Activated naive CD8-positive, alpha-beta T cell treated with anti-CD3 and anti-CD28 coated beads, Interleukin-2, amount 50 U/mL, for 24 hours (primary cell): ENCODE data around the gene C5orf58.
A peak's percentile ranks its signal among the peaks of the same experiment; 100 is the strongest.

Experiments
- ATAC-seq: fragments of 150-1000 bp; cut with Tn5 transposase; one replicate; pipeline ENCODE4 v1.10.0; 2021
- DNase-seq: peaks from one replicate; pipeline ENCODE4 v3.0.0; 2021
- H3K27ac Mint-ChIP-seq: one replicate; pipeline ENCODE4 v1.8.0; 2021; ENCODE audit warnings: mild to moderate bottlenecking, mixed read lengths
- H3K27me3 Mint-ChIP-seq: one replicate; pipeline ENCODE4 v1.8.0; 2021; ENCODE audit warnings: mixed read lengths
- H3K36me3 Mint-ChIP-seq: one replicate; pipeline ENCODE4 v1.8.0; 2021; ENCODE audit warnings: low read depth, mixed read lengths
- H3K4me1 Mint-ChIP-seq: one replicate; pipeline ENCODE4 v1.8.0; 2021; ENCODE audit warnings: mixed read lengths
- H3K4me3 Mint-ChIP-seq: one replicate; pipeline ENCODE4 v1.8.0; 2021; ENCODE audit warnings: mild to moderate bottlenecking, moderate library complexity, mixed read lengths
- H3K9me3 Mint-ChIP-seq: one replicate; pipeline ENCODE4 v1.8.0; 2021; ENCODE audit warnings: mixed read lengths

Gene C5orf58

DNA sequence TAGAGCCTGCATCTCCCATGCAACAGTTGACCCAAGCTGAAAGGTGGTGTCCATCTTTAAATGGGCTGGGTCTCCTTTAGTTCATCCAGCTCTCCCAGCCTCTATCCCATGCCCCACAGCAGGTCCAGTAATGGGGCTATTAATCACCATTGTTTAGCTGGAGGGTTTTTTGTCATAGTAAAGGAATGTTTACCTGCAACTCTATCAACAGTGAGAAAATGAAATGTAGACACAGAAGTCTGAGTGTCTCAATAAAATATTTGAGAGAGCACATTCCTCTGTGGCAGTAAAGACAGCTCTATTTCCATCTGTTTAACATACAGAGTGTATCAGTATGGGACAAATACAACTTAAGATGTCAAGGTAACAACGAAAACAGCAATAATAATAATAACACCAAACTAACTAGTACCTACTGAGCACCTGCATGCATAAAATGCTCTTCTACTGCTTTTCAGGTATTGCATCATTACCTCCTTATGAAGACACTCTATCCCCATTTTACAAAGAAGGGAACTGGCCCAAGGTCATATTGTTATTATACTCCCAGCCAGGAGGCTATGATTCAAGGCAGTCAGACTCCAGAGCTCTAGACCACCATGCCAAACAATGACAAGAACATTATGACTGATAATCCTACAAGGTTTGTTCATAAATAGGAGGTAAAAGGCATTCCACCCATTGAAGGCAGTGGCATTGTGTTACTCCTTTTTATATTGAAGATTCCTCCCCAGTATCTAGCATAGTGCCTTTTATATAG lies 21.0 kb upstream of the C5orf58 start:
- DNase-seq: no peak
- peaks cover 14% of the 10 kb centered on the region for H3K27me3 Mint-ChIP-seq

GRCh38 chr5:170216257-170216864 lies 16.4 kb upstream of the C5orf58 start:
- H3K36me3 Mint-ChIP-seq: no peaks in the 10 kb centered on the region
- peaks cover 2% of the 10 kb centered on the region for H3K27me3 Mint-ChIP-seq
- H3K4me1 Mint-ChIP-seq: no peaks in the 10 kb centered on the region
- DNase-seq (no peak), ATAC-seq (no peak)
- H3K4me3 Mint-ChIP-seq: no peak overlapping the region
- H3K27ac Mint-ChIP-seq: no peak overlapping the region
- no peaks in the 10 kb centered on the region for H3K9me3 Mint-ChIP-seq

More for the DNA sequence above, 21.0 kb upstream of the C5orf58 start:
- Mint-ChIP-seq H3K27ac (no peak overlapping the region), H3K36me3 (no peaks in the 10 kb centered on the region), H3K4me3 (no peak overlapping the region), H3K9me3 (peaks cover 6% of the 10 kb centered on the region), H3K4me1 (no peaks in the 10 kb centered on the region)
- no peak for ATAC-seq

DNA sequence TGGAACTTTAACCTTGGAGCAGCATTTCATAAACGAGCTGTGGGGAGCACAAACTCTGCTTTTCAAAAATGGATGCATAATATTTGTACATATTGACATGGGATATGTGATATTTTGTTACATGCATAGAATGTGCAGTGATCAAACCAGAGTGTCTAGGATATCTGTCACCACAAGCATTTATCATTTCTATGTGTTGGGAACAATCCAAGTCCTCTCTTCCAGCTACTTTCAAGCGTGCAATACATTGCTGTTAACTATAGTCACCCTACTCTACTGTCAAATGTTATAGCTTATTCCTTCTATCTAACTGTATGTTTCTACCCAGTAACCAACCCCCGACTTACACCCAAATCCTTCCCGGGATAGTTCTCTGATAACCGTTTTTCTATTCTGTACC lies 15.0 kb upstream of the C5orf58 start:
- DNase-seq (no peak), ATAC-seq (no peak)
- no peaks in the 10 kb centered on the region for H3K4me1 Mint-ChIP-seq
- no peaks in the 10 kb centered on the region for H3K36me3 Mint-ChIP-seq
- H3K4me3 Mint-ChIP-seq: no peak overlapping the region
- no peaks in the 10 kb centered on the region for H3K9me3 Mint-ChIP-seq
- peaks cover 2% of the 10 kb centered on the region for H3K27me3 Mint-ChIP-seq
- H3K27ac Mint-ChIP-seq: no peak overlapping the region

DNA sequence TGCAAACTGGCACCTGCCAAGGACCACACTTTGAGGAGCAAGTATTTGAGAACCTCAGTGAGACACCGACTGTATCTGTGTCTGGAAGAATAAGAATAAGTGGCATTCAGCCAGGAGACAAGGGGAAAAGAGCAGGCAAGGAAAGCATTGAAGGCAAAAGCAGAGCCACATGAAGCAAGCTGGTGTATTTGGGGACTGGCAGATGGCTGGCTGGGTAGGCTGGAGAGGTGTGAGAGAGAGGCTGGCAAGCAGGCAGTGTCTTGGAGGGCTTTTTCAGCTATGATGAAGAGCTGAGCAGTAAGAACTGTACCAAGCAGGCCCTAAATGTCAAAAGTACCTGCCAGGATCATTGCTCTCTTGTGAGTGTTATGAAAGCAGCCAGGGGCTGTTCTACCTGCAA lies 14.1 kb upstream of the C5orf58 start:
- Mint-ChIP-seq H3K27me3 (peaks cover 2% of the 10 kb centered on the region), H3K4me3 (no peak overlapping the region), H3K27ac (no peak overlapping the region), H3K36me3 (no peaks in the 10 kb centered on the region), H3K4me1 (no peaks in the 10 kb centered on the region), H3K9me3 (no peaks in the 10 kb centered on the region)
- ATAC-seq: no peak
- DNase-seq: no peak

GRCh38 chr5:170219615-170220014 lies 13.2 kb upstream of the C5orf58 start:
- no peaks in the 10 kb centered on the region for H3K27me3 Mint-ChIP-seq
- H3K27ac Mint-ChIP-seq: no peak overlapping the region
- H3K4me3 Mint-ChIP-seq: no peak overlapping the region
- H3K9me3 Mint-ChIP-seq: no peaks in the 10 kb centered on the region
- ATAC-seq: no peak
- no peaks in the 10 kb centered on the region for H3K4me1 Mint-ChIP-seq
- no peak for DNase-seq
- no peaks in the 10 kb centered on the region for H3K36me3 Mint-ChIP-seq

DNA sequence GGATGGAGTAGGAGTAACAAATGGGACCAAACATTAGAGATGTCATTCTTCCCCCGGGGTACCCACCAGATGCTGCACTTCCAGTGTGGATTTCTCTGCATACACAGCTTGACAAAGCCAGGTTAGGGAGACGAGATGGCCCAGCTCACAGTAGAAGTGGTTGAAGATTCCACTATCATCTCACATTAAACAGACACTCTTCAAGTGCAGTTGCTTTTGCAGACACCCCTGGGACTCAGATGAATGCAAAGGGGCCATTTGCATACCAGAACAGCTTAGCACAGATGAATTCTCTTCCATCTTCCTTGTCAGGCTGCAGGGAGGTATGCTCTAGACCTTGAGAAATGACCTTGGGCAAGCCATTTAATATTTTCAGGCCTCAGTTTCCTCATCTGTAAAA lies 12.6 kb upstream of the C5orf58 start:
- Mint-ChIP-seq H3K4me3 (no peak overlapping the region), H3K27ac (no peak overlapping the region), H3K36me3 (no peaks in the 10 kb centered on the region), H3K9me3 (no peaks in the 10 kb centered on the region), H3K4me1 (no peaks in the 10 kb centered on the region), H3K27me3 (no peaks in the 10 kb centered on the region)
- ATAC-seq (no peak), DNase-seq (no peak)

- H3K9me3 Mint-ChIP-seq: no peaks in the 10 kb centered on the region
- DNase-seq (no peak), ATAC-seq (no peak)
- no peaks in the 10 kb centered on the region for H3K36me3 Mint-ChIP-seq
- no peak overlapping the region for H3K4me3 Mint-ChIP-seq
- H3K27me3 Mint-ChIP-seq: no peaks in the 10 kb centered on the region
- H3K27ac Mint-ChIP-seq: no peak overlapping the region
- peaks cover 4% of the 10 kb centered on the region for H3K4me1 Mint-ChIP-seq
These were observed 11.5 kb upstream of the C5orf58 start for GRCh38 chr5:170221327-170221741.

DNA sequence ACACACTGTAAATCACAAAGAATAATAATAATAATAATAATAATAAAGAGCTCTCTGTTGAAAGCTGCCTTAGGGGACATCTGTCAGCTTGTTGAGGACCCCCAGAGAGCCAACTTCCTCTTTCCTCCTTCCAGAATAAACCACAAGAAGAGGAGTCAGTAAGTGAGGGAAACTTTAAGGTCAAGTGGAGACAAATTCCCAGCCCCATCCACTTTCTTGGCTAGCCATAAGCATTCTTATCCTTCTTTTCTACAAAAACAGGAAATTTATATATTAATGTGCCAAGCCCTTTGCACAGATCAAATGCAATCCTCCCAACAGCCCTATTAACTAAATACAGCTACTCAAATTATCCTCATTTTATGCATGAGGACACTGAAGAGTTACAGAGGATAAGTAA lies 9.4 kb upstream of the C5orf58 start:
- no peaks in the 10 kb centered on the region for H3K9me3 Mint-ChIP-seq
- no peaks in the 10 kb centered on the region for H3K27me3 Mint-ChIP-seq
- ATAC-seq (no peak), DNase-seq (no peak)
- peaks cover 4% of the 10 kb centered on the region for H3K4me1 Mint-ChIP-seq
- H3K4me3 Mint-ChIP-seq: no peak overlapping the region
- H3K36me3 Mint-ChIP-seq: no peaks in the 10 kb centered on the region
- no peak overlapping the region for H3K27ac Mint-ChIP-seq

- Mint-ChIP-seq H3K9me3 (no peaks in the 10 kb centered on the region), H3K36me3 (no peaks in the 10 kb centered on the region), H3K4me3 (no peak overlapping the region), H3K4me1 (peaks cover 4% of the 10 kb centered on the region), H3K27ac (no peak overlapping the region), H3K27me3 (no peaks in the 10 kb centered on the region)
- ATAC-seq (no peak), DNase-seq (no peak)
These were observed 8.9 kb upstream of the C5orf58 start for GRCh38 chr5:170223906-170224305.

DNA sequence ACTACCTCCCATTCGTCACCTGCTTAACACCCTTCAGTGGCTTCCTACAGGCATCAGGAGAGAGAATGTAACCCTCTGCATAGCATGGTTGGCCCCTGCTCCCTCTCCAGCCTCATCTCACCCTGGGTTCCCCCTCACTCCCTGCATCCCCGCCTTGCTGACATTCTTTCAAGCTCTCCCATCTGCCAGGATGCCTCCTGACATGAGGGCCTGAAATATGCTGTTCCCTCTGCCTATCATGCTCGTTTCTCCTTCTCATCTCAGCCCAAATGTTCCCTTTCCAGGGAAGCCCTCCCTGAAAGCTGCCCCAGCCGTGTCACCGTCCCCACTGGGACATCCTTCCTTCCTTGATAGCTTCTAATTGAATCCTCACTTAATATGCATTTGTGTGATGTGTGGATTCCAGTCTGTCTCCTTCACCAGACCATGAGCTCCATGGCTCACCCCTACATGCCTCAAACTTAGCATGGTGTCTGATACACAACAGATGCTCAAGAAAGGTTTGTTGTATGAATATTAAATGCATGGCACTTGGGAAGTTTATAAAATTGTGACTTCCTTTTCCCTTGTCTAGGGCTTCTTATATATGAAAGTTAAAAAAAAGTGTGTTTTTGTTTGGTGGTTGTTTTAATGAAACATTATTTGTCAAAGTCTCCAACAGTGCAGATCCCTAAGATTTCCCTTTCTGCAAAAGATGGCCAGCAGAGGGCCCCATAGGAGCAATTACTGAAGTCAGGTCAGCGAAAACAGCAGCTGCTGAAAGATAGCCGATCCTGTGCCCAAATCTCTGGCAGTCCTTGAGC lies 7.3 kb upstream of the C5orf58 start:
- peak; percentile 80 for DNase-seq
- ATAC-seq: peak; percentile 49
- H3K4me1 Mint-ChIP-seq: peaks cover 4% of the 10 kb centered on the region
- H3K36me3 Mint-ChIP-seq: no peaks in the 10 kb centered on the region
- no peaks in the 10 kb centered on the region for H3K9me3 Mint-ChIP-seq
- H3K4me3 Mint-ChIP-seq: no peak overlapping the region
- H3K27ac Mint-ChIP-seq: no peak overlapping the region
- H3K27me3 Mint-ChIP-seq: no peaks in the 10 kb centered on the region

DNA sequence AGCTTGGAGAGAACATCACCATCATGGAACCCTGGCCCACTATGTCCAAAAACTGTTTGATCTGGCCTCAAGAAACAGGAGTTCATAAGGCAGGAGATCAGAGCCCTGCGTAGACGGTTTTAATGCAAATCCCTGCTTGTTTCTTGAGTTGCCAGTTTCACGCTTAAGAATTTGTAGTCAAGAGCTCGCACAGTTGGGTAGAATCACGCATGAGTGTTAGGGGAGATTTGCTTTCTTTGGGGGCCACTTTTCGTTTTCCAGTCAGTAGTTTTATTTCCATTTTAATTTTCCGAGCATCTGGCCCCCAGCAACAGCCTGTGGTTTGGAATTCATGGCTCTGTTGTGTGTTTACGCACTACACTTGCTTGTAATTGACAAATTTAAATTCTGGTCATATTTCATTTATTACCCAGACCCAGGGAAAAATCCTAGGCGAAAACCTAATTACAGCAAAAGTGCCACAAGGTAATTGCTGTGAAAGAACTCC lies 6.6 kb upstream of the C5orf58 start:
- H3K4me3 Mint-ChIP-seq: no peak overlapping the region
- H3K9me3 Mint-ChIP-seq: no peaks in the 10 kb centered on the region
- H3K27me3 Mint-ChIP-seq: no peaks in the 10 kb centered on the region
- H3K36me3 Mint-ChIP-seq: no peaks in the 10 kb centered on the region
- H3K27ac Mint-ChIP-seq: no peak overlapping the region
- ATAC-seq (no peak), DNase-seq (no peak)
- H3K4me1 Mint-ChIP-seq: peaks cover 4% of the 10 kb centered on the region

DNA sequence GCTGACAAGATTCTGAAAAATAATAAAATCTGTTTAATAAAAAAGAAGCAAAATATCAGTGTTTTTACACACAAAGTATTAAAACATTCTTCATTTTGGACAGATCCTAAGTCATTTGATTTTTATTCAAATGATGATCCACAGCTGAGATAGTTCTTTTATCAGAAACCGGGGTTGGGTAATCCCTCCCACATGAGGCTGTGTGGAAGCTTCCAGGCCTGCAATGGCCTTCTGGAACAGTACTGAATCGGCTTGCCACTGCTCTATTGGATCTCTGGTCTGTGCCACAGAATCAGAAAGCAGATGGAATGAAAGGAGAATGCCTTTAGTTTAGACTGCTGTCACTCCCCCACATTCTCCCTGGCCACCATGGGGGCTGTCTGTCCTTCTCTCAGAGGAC lies 6.1 kb upstream of the C5orf58 start:
- no peaks in the 10 kb centered on the region for H3K36me3 Mint-ChIP-seq
- H3K9me3 Mint-ChIP-seq: no peaks in the 10 kb centered on the region
- ATAC-seq (no peak), DNase-seq (no peak)
- H3K27ac Mint-ChIP-seq: no peak overlapping the region
- peaks cover 4% of the 10 kb centered on the region for H3K4me1 Mint-ChIP-seq
- no peaks in the 10 kb centered on the region for H3K27me3 Mint-ChIP-seq
- no peak overlapping the region for H3K4me3 Mint-ChIP-seq

- DNase-seq (no peak), ATAC-seq (no peak)
- Mint-ChIP-seq H3K36me3 (no peaks in the 10 kb centered on the region), H3K9me3 (no peaks in the 10 kb centered on the region), H3K27me3 (no peaks in the 10 kb centered on the region), H3K4me1 (peaks cover 4% of the 10 kb centered on the region), H3K27ac (no peak overlapping the region), H3K4me3 (no peak overlapping the region)
These were observed 3.9 kb upstream of the C5orf58 start for GRCh38 chr5:170228762-170229435.

DNA sequence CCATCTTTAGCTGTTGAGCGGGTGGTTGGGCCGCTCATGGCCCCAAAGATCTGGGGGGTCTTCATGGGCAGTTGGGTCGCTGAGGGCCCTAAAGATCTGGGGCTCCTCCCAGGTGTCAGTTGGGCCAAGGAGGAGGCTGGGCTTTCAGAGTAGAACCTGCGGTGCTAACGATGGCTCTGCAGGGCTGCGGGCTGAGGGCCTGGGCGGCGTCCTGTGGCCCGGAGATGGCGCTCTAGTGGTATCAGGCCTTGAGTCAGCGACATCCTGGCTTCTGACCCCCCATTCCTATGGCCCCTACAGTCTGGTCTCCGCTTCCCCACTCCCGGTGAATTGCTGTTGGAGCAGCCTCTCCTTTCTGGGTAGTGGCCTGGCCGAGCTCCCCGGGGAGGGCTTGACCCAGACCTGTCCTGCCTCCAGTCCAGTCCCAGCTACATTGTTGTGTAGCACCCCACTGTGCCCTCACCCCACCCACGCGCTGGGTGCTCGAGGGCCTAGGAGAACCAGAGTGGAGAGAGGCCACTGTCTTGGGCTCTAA lies 640 bp downstream of the C5orf58 start:
- Mint-ChIP-seq H3K9me3 (no peaks in the 10 kb centered on the region), H3K36me3 (no peaks in the 10 kb centered on the region), H3K4me1 (peaks cover 2% of the 10 kb centered on the region), H3K4me3 (no peak overlapping the region), H3K27me3 (no peaks in the 10 kb centered on the region), H3K27ac (no peak overlapping the region)
- no peak for ATAC-seq
- DNase-seq: no peak
